H1 (cell line): Measurements from ENCODE around the gene SETD1B. TPM values are rescaled to one million over a fixed set of nuclear protein-coding genes. Genes with fewer than 3 reads are reported as not detected.

Experiments
- CTCF ChIA-PET: fragments of 300-600 bp; sonication (Branson Sonifier 250); formaldehyde crosslinking; loops from one replicate; lab custom pipeline; 2021; ENCODE audit not compliant: partially characterized antibody; lab: Charles Lee
- POLR2A ChIA-PET: fragments of 300-600 bp; sonication (Branson Sonifier 250); formaldehyde crosslinking; loops from one replicate; lab custom pipeline; 2021; ENCODE audit warnings: inconsistent platforms; ENCODE audit not compliant: partially characterized antibody; lab: Charles Lee
- DNase-seq, 2 experiments: peaks; one replicate each; pipeline versions ENCODE4 v3.0.0 to v3.0.0-alpha.2; 2010 to 2022; ENCODE audit warnings: low spot score in 2 of 2, low read depth in 1 of 2, mixed read lengths in 1 of 2
- FAIRE-seq: peaks from 2 replicates; lab custom pipeline; 2011; peaks lifted over from hg19 to GRCh38; lab: Jason Lieb, UNC
- H2AFZ ChIP-seq: 2 replicates; pipeline ENCODE4 v1.8.1; 2012; ENCODE audit warnings: low read length, inconsistent platforms
- H2AK5ac ChIP-seq: 2 replicates; pipeline ENCODE4 v1.6.1; 2013; ENCODE audit warnings: low read depth, low read length
- H2BK120ac ChIP-seq: replicated peaks from 2 replicates; pipeline ENCODE3; 2013; ENCODE audit warnings: low read depth, low read length, inconsistent platforms
- H2BK12ac ChIP-seq: 2 replicates; pipeline ENCODE4 v1.6.1; 2013; ENCODE audit warnings: low read depth, low read length
- H2BK15ac ChIP-seq: 2 replicates; pipeline ENCODE4 v1.6.1; 2013; ENCODE audit warnings: low read length
- H2BK20ac ChIP-seq: 2 replicates; pipeline ENCODE4 v1.6.1; 2013; ENCODE audit warnings: low read length
- H2BK5ac ChIP-seq: 2 replicates; pipeline ENCODE4 v1.6.1; 2013; ENCODE audit warnings: low read depth, low read length
- H3K14ac ChIP-seq: 2 replicates; pipeline ENCODE4 v1.6.1; 2013; ENCODE audit warnings: inconsistent platforms; ENCODE audit not compliant: insufficient read length
- H3K18ac ChIP-seq: 2 replicates; pipeline ENCODE4 v1.6.1; 2013; ENCODE audit warnings: low read length; ENCODE audit errors: extremely low read depth
- H3K23ac ChIP-seq: 2 replicates; pipeline ENCODE4 v1.6.1; 2013; ENCODE audit warnings: inconsistent platforms; ENCODE audit not compliant: insufficient read length
- H3K23me2 ChIP-seq: 2 replicates; pipeline ENCODE4 v1.6.1; 2013; ENCODE audit warnings: low read depth, low read length
- H3K27ac ChIP-seq: 2 replicates; pipeline ENCODE4 v1.6.1; 2011; ENCODE audit warnings: low read depth, low read length, inconsistent platforms
- H3K27me3 ChIP-seq, 4 experiments: replicated peaks in 1 of 4; 1 replicate in 1 of 4; 2 replicates in 3 of 4; pipeline versions ENCODE4 v1.6.1 to v1.8.1; 2011 to 2013; ENCODE audit warnings: low read length in 3 of 4, mild to moderate bottlenecking in 3 of 4, inconsistent platforms in 2 of 4, mixed read lengths in 2 of 4, moderate library complexity in 1 of 4; ENCODE audit not compliant: control insufficient read depth in 3 of 4, insufficient read depth in 3 of 4; ENCODE audit errors: extremely low read depth in 1 of 4
- H3K36me3 ChIP-seq, 4 experiments: 2 replicates each; pipeline versions ENCODE4 v1.6.1 to v1.8.1; 2011 to 2013; ENCODE audit warnings: mild to moderate bottlenecking in 4 of 4, low read length in 3 of 4, moderate library complexity in 2 of 4, control low read depth in 1 of 4, inconsistent platforms in 1 of 4; ENCODE audit not compliant: insufficient read depth in 4 of 4, control insufficient read depth in 2 of 4
- H3K4ac ChIP-seq: replicated peaks from 2 replicates; pipeline ENCODE3; 2013; ENCODE audit warnings: low read length, low read depth, mixed read lengths, inconsistent platforms; ENCODE audit not compliant: insufficient read length
- H3K4me1 ChIP-seq, 4 experiments: replicated peaks in 1 of 4; 1 replicate in 1 of 4; 2 replicates in 3 of 4; pipeline versions ENCODE4 v1.6.1 to v1.8.1; 2011 to 2013; ENCODE audit warnings: low read length in 3 of 4, inconsistent platforms in 2 of 4, mixed read lengths in 1 of 4; ENCODE audit not compliant: insufficient read depth in 4 of 4, control insufficient read depth in 3 of 4
- H3K4me2 ChIP-seq, 2 experiments: 2 replicates each; pipeline versions ENCODE4 v1.6.1 to v1.8.1; 2011 to 2013; ENCODE audit warnings: low read depth in 2 of 2, low read length in 2 of 2, control low read depth in 1 of 2, inconsistent platforms in 1 of 2, mild to moderate bottlenecking in 1 of 2; ENCODE audit not compliant: insufficient read depth in 1 of 2
- H3K4me3 ChIP-seq, 4 experiments: fragments of 200-600, 300-600 bp in 1 of 4; sonication (generic), shearing (Covaris generic), sonication (Bioruptor Twin) in 1 of 4; 2 replicates each; pipeline versions ENCODE4 v1.5.1 to v1.8.1; 2011 to 2016; ENCODE audit warnings: low read length in 4 of 4, low read depth in 3 of 4, control low read depth in 2 of 4, inconsistent platforms in 2 of 4, mild to moderate bottlenecking in 2 of 4, mixed read lengths in 1 of 4, moderate library complexity in 1 of 4; ENCODE audit not compliant: insufficient read depth in 2 of 4; ENCODE audit errors: extremely low read depth in 1 of 4
- H3K56ac ChIP-seq: replicated peaks from 2 replicates; pipeline ENCODE3; 2013; ENCODE audit warnings: low read depth, mild to moderate bottlenecking, mixed read lengths, low read length, inconsistent platforms; ENCODE audit not compliant: insufficient read length
- H3K79me1 ChIP-seq: 2 replicates; pipeline ENCODE4 v1.6.1; 2013; ENCODE audit warnings: low read depth, low read length, control low read depth
- H3K79me2 ChIP-seq, 2 experiments: 2 replicates each; pipeline versions ENCODE4 v1.6.1 to v1.8.1; 2012 to 2013; ENCODE audit warnings: low read length in 2 of 2, mild to moderate bottlenecking in 2 of 2, inconsistent platforms in 1 of 2; ENCODE audit not compliant: insufficient read depth in 2 of 2, control insufficient read depth in 1 of 2
- H3K9ac ChIP-seq, 4 experiments: replicated peaks in 1 of 4; 1 replicate in 1 of 4; 2 replicates in 3 of 4; pipeline versions ENCODE4 v1.6.1 to v1.8.1; 2011 to 2013; ENCODE audit warnings: low read depth in 3 of 4, low read length in 3 of 4, control low read depth in 2 of 4, mild to moderate bottlenecking in 2 of 4, moderate library complexity in 2 of 4, inconsistent platforms in 1 of 4; ENCODE audit errors: extremely low read depth in 1 of 4
- H3K9me3 ChIP-seq, 2 experiments: 2 replicates each; pipeline versions ENCODE4 v1.6.1 to v1.8.1; 2012 to 2013; ENCODE audit warnings: mild to moderate bottlenecking in 2 of 2, moderate library complexity in 2 of 2, control low read depth in 1 of 2, inconsistent platforms in 1 of 2, low read depth in 1 of 2, low read length in 1 of 2, mixed read lengths in 1 of 2; ENCODE audit not compliant: insufficient read depth in 2 of 2
- H4K20me1 ChIP-seq, 2 experiments: replicated peaks in 1 of 2; 2 replicates each; pipeline versions ENCODE3 to v1.8.1; 2011 to 2013; ENCODE audit warnings: inconsistent platforms in 2 of 2, low read length in 2 of 2, mild to moderate bottlenecking in 1 of 2; ENCODE audit not compliant: insufficient read depth in 2 of 2, control insufficient read depth in 1 of 2
- H4K5ac ChIP-seq: 2 replicates; pipeline ENCODE4 v1.6.1; 2013; ENCODE audit warnings: low read length, low read depth, mixed read lengths, inconsistent platforms; ENCODE audit not compliant: insufficient read length
- H4K8ac ChIP-seq: 2 replicates; pipeline ENCODE4 v1.8.0; 2013; ENCODE audit warnings: mild to moderate bottlenecking, moderate library complexity, low read length, inconsistent platforms; ENCODE audit not compliant: insufficient read depth; ENCODE audit errors: extremely low read depth
- H4K91ac ChIP-seq: replicated peaks from 2 replicates; pipeline ENCODE3; 2013; ENCODE audit warnings: low read length, mixed read lengths, inconsistent platforms; ENCODE audit not compliant: insufficient read length
- CREB1 ChIP-seq: IDR thresholded peaks from 2 replicates; pipeline ENCODE4 v1.6.1; 2012; ENCODE audit warnings: inconsistent platforms
- HDAC2 ChIP-seq, 2 experiments: fragments of 300-600 bp in 1 of 2; sonication (generic) in 1 of 2; IDR thresholded peaks; 2 replicates each; pipeline ENCODE4 v1.6.1; 2011 to 2012; ENCODE audit warnings: low read depth in 2 of 2, low read length in 2 of 2, mild to moderate bottlenecking in 2 of 2, moderate library complexity in 2 of 2, borderline replicate concordance in 1 of 2, inconsistent platforms in 1 of 2
- MAX ChIP-seq: IDR thresholded peaks from 2 replicates; pipeline ENCODE4 v1.6.1; 2012; ENCODE audit warnings: inconsistent platforms
- PHF8 ChIP-seq: fragments of 200-600 bp; sonication (generic); conservative IDR thresholded peaks from 2 replicates; pipeline ENCODE4 v1.7.1; 2012; ENCODE audit warnings: low read depth, mild to moderate bottlenecking, inconsistent platforms, low read length, moderate library complexity
- WGBS, 2 experiments: shearing (Covaris generic) in 1 of 2; methylation state at CpG; one replicate each; pipeline versions ENCODE4 v1.1.6 to v1.1.7; 2013 to 2015; ENCODE audit warnings: low lambda C conversion rate in 2 of 2, mixed read lengths in 2 of 2, inconsistent platforms in 1 of 2, low coverage in 1 of 2, missing lambda C conversion rate in 1 of 2; ENCODE audit not compliant: insufficient replicate concordance in 2 of 2, insufficient coverage in 1 of 2, insufficient read length in 1 of 2; ENCODE audit errors: extremely low coverage in 1 of 2, missing lambda C conversion rate in 1 of 2; 5-methylcytosine and 5-hydroxymethylcytosine counted together
- polyA plus RNA-seq, 7 experiments: library from polyadenylated mRNA; depleted of rRNA in 3 of 7; stranded (reverse) in 5 of 7; unstranded in 2 of 7; fragments of >200 nt in 5 of 7; fragments of 200-250 nt in 2 of 7; gene quantifications; 1 replicate in 5 of 7; 2 replicates in 1 of 7; 4 replicates in 1 of 7; pipeline versions ENCODE4 v1.2.1 to v1.2.3, GENCODE V29; 2011 to 2013; ENCODE audit warnings: missing spikeins in 2 of 7, mixed read lengths in 2 of 7
- total RNA-seq: library from RNA; stranded (reverse); fragmentation: NEBNext Ultra II Directional; extraction: Animal tissue kit (Norgen Biotek cat#: 25700); gene quantifications from 2 replicates; pipeline ENCODE4 v1.2.1, GENCODE V29; 2021

The SETD1B gene
- total and polyA plus RNA-seq, 2 of the 8 experiments (the other 6 are each of a cell fraction or from before 2014, with no cell fraction given): 1.3 to 17.7 TPM

DNA sequence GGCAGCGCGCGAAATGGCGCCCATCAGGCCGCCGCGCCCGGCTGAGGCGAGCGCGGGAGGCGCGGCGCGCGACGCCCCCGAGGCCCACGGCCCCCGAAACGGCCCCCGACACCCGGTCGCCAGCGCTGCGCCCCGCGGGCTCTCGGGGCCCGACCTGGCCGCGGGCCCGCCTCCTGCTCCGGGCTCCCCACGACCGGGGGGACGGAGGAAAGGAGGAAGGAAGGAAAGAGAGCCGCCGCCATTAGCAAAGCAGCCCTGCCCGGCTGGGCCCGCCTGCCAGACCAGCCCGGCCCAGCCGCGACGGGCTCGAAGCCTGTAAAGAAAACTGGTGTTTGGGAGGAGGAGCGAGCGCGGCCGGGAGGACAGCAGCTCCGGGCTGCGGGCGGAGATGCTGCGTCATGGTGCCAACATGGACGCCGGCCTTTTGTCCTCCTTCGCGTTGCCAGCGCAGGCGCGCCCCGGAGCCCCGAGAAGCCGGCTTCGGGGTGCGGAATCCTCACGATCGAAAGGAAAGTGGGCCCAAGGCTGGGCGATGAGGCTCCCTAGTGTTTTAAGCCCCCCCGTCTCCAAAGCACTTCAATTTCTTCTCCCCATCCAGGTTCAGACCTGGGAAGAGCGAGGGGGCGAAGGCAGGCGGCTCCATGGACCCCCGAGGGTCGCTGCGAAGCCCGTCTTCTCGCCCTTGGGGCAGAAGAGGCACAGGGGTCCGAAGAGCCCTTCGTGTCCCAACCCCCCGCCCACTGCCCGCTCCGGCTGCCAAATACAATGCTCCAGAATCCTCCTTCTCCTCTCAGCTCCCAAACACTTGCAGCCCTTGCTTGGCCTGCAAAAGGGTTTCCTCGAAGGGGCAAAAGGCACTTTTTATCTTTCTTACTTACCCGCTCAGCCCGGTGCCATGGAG lies 2.9 kb upstream of the SETD1B start:
- H3K18ac ChIP-seq: peak overlapping the region; percentile 72
- DNase-seq (no peak), FAIRE-seq (no peak)
- H2AFZ ChIP-seq: no peak overlapping the region
- H3K79me1 ChIP-seq: peaks cover 13% of the 10 kb centered on the region
- peaks cover 0 to 15% (median 1%) of the 10 kb centered on the region in 4 experiments; a peak in 3 of 8 replicates for H3K36me3 ChIP-seq
- peak overlapping the region; percentile 96 for H2BK5ac ChIP-seq
- H3K27me3 ChIP-seq: no peaks in the 10 kb centered on the region
- H2BK15ac ChIP-seq: no peak overlapping the region
- peak overlapping the region; percentile 81 for H4K5ac ChIP-seq
- H4K20me1 ChIP-seq: peaks cover 7 to 12% of the 10 kb centered on the region in 2 experiments
- POLR2A ChIA-PET: interaction anchor here (0.6 to 34.9 kb wide), 28 partner anchors 1 to 324 kb away, joined by 3 to 958 read pairs (median 3); partner anchors contain the start of genes CFAP251, ORAI1, PSMD9 and RHOF
- peaks cover 0 to 44% of the 10 kb centered on the region in 2 experiments; a peak in 2 of 4 replicates for H3K79me2 ChIP-seq
- CTCF ChIA-PET: interaction anchor here (0.6 to 10.3 kb wide), 7 partner anchors 7 to 134 kb away, joined by 3 to 363 read pairs (median 6); partner anchors contain the start of genes PSMD9 and SETD1B
- H2AK5ac ChIP-seq: peak overlapping the region; percentile 69; the same call in 1 of the 2 replicates
- H3K4me1 ChIP-seq: peaks cover 11 to 32% (median 22%) of the 10 kb centered on the region in 4 experiments
- no peak overlapping the region for H2BK20ac ChIP-seq
- no peaks in the 10 kb centered on the region for H3K9me3 ChIP-seq
- peak overlapping the region; percentile 51 for H2BK120ac ChIP-seq
- peak overlapping the region; percentile 100 for H4K8ac ChIP-seq
- H4K91ac ChIP-seq: peak overlapping the region; percentile 75
- H3K23me2 ChIP-seq: peaks cover 29% of the 10 kb centered on the region
- H3K4me2 ChIP-seq: peak overlapping the region; percentile 83 to 92
- peak overlapping the region; percentile 70 to 88 (median 81) for H3K4me3 ChIP-seq
- peak overlapping the region; percentile 97 for H3K27ac ChIP-seq
- peak overlapping the region; percentile 93 to 100 (median 98) for H3K9ac ChIP-seq
- H3K56ac ChIP-seq: peak overlapping the region; percentile 93
- no peak overlapping the region for H3K23ac ChIP-seq
- peak overlapping the region; percentile 95 for H3K4ac ChIP-seq
- WGBS, 2 experiments: 3% methylated on average over 43 of the region's 86 CpGs; no CpG with 5 or more reads in 1 of the 2 experiments
- peak overlapping the region; percentile 41; the same call in 1 of the 2 replicates for H2BK12ac ChIP-seq
- no peak overlapping the region for H3K14ac ChIP-seq
- TF ChIP-seq MAX (0 out of 2 replicates have a peak, but pooled peaks have one; percentile 5), PHF8 (peak; percentile 23; the same call in 1 of the 2 replicates), HDAC2 (IDR thresholded peaks at IDR 0.05; ENCODE audit: borderline replicate concordance in 1 of 2, low read depth in 2 of 2, low read length in 2 of 2) (no peak), CREB1 (no peak; the same call in 1 of the 2 replicates)
